A549 (cell line): ENCODE measurements around the gene COL8A2.

Experiments
- CTCF ChIP-seq: fragments of >200 bp; sonication (Bioruptor Twin); formaldehyde crosslinking; IDR thresholded peaks from 3 replicates; pipeline ENCODE4 v1.5.1; 2016
- MAFK ChIP-seq: fragments of 450-650 bp; IDR thresholded peaks from 2 replicates; pipeline ENCODE4 v1.6.1; 2014; ENCODE audit not compliant: partially characterized antibody
- MAX ChIP-seq: IDR thresholded peaks from 2 replicates; pipeline ENCODE4 v1.6.1; 2012
- POLR2A ChIP-seq: IDR thresholded peaks from 2 replicates; pipeline ENCODE4 v1.6.1; 2012; ENCODE audit warnings: mild to moderate bottlenecking, low read length
- REST ChIP-seq: fragments of 200-600 bp; sonication (generic); IDR thresholded peaks from 2 replicates; pipeline ENCODE4 v1.6.1; 2016; ENCODE audit warnings: antibody characterized with exemption, mild to moderate bottlenecking, moderate library complexity
- RNF2 ChIP-seq: fragments of 200-600 bp; sonication (generic); IDR thresholded peaks from 2 replicates; pipeline ENCODE4 v1.6.1; 2016; ENCODE audit warnings: low read depth, mild to moderate bottlenecking, antibody characterized with exemption, moderate library complexity, borderline replicate concordance
- USF2 ChIP-seq: fragments of 450-650 bp; IDR thresholded peaks from 2 replicates; pipeline ENCODE4 v1.6.1; 2014; ENCODE audit warnings: antibody characterized with exemption
- ZC3H11A ChIP-seq: fragments of 450-650 bp; IDR thresholded peaks from 2 replicates; pipeline ENCODE4 v1.6.1; 2014; ENCODE audit warnings: antibody characterized with exemption, mild to moderate bottlenecking

- no peak for TF ChIP-seq CTCF
- no peak for TF ChIP-seq REST
- no peak for TF ChIP-seq USF2
- no peak for TF ChIP-seq POLR2A
- no peak for TF ChIP-seq MAX
- no peak for TF ChIP-seq ZC3H11A
- TF ChIP-seq RNF2 = no peak
- TF ChIP-seq MAFK = no peak
Observed at GRCh38 chr1:36115200-36115669, 9.8 kb downstream of the COL8A2 start.
